ENCODE data around the gene SLC25A19.

GRCh38 chr17:75285123-75285522 is 4.1 kb downstream of the SLC25A19 start:
- TF ChIP-seq, protein P1, sequence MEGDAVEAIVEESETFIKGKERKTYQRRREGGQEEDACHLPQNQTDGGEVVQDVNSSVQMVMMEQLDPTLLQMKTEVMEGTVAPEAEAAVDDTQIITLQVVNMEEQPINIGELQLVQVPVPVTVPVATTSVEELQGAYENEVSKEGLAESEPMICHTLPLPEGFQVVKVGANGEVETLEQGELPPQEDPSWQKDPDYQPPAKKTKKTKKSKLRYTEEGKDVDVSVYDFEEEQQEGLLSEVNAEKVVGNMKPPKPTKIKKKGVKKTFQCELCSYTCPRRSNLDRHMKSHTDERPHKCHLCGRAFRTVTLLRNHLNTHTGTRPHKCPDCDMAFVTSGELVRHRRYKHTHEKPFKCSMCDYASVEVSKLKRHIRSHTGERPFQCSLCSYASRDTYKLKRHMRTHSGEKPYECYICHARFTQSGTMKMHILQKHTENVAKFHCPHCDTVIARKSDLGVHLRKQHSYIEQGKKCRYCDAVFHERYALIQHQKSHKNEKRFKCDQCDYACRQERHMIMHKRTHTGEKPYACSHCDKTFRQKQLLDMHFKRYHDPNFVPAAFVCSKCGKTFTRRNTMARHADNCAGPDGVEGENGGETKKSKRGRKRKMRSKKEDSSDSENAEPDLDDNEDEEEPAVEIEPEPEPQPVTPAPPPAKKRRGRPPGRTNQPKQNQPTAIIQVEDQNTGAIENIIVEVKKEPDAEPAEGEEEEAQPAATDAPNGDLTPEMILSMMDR (IDR thresholded peaks at IDR 0.05), result no peak
- TF ChIP-seq EZH2 (IDR thresholded peaks at IDR 0.05; ENCODE audit: borderline replicate concordance, insufficient read depth, low read depth, low read length, poor library complexity, severe bottlenecking), result no peak

Measured in B cell (primary cell).